Aorta (tissue), 4 donors: ENCODE data around the gene GLTP. TPM values are rescaled to one million over a fixed set of nuclear protein-coding genes. Genes with fewer than 3 reads are reported as not detected.

Experiments used
- microRNA-seq, 2 donors: library from miRNA; unstranded; fragments of <30 nt; microRNA quantifications; one replicate each; pipeline ENCODE4 v1.2.0, GENCODE V29; 2020
- polyA plus RNA-seq, 2 donors: library from polyadenylated mRNA; stranded (reverse); fragments of 200-250 nt; gene quantifications; one replicate each; pipeline ENCODE4 v1.2.3, GENCODE V29; 2013
- total RNA-seq, 2 donors: library from RNA; stranded (reverse); fragmentation: NEBNext Ultra II Directional; extraction: Animal tissue kit (Norgen Biotek cat#: 25700); gene quantifications; one replicate each; pipeline ENCODE4 v1.2.1, GENCODE V29; 2021
- donor health status: healthy with polysubstance abuse.
- donor health status: Bipolar disorder and iron deficiency.
- donor health status: DM: no; HTN: no; CAD: no.
- donor health status: DM: yes; HTN: yes; CAD: no.

Gene GLTP
- total and polyA plus RNA-seq, 4 donors, result 25.4 to 38.6 (median 35.1) TPM

Small RNA genes lying within 50 kb of the gene (microRNA-seq; reads per million reads assigned to microRNA genes)
- 0 to 0.99 reads per million in 2 donors for gene MIR4497

Other genes with a start within 250 kb of the GLTP start
- under 1 TPM; 0.48 to 0.52 TPM for gene FAM222A, start 166.7 kb downstream of the GLTP start, total RNA-seq
- under 1 TPM; 0.25 to 0.28 TPM for gene FAM222A, start 166.7 kb downstream of the GLTP start, polyA plus RNA-seq
- gene TRPV4, start 47.1 kb downstream of the GLTP start, total RNA-seq, result 1 to 10 TPM; 2.5 to 3.9 TPM
- 1 to 10 TPM in 1 of 2 donors, under 1 TPM in 1; 0.08 to 1.3 TPM for gene TRPV4, start 47.1 kb downstream of the GLTP start, polyA plus RNA-seq
- 10 to 100 TPM in 1 of 2 donors, 1 to 10 TPM in 1; 9.8 to 21.1 TPM for gene TCHP, start 19.7 kb upstream of the GLTP start, total RNA-seq
- gene TCHP, start 19.7 kb upstream of the GLTP start, polyA plus RNA-seq, result 10 to 100 TPM in 1 of 2 donors, 1 to 10 TPM in 1; 4.3 to 14.6 TPM
- 10 to 100 TPM; 54.3 to 78.0 TPM for gene GIT2, start 115.8 kb upstream of the GLTP start, total RNA-seq
- 10 to 100 TPM in 1 of 2 donors, 1 to 10 TPM in 1; 9.3 to 24.8 TPM for gene GIT2, start 115.8 kb upstream of the GLTP start, polyA plus RNA-seq
- 10 to 100 TPM; 50.0 to 61.9 TPM for gene ANKRD13A, start 118.9 kb upstream of the GLTP start, total RNA-seq
- gene ANKRD13A, start 118.9 kb upstream of the GLTP start, polyA plus RNA-seq, result 10 to 100 TPM; 16.5 to 24.7 TPM
- gene C12orf76, start 168.0 kb upstream of the GLTP start, total RNA-seq, result 10 to 100 TPM; 10.5 to 18.1 TPM
- gene C12orf76, start 168.0 kb upstream of the GLTP start, polyA plus RNA-seq, result 10 to 100 TPM; 17.8 to 18.4 TPM
- gene IFT81, start 243.8 kb upstream of the GLTP start, total RNA-seq, result 10 to 100 TPM; 11.4 to 14.1 TPM
- gene IFT81, start 243.8 kb upstream of the GLTP start, polyA plus RNA-seq, result 10 to 100 TPM in 1 of 2 donors, 1 to 10 TPM in 1; 7.9 to 14.2 TPM